ENCODE results near the gene GALK2. TPM values are rescaled to one million over a fixed set of nuclear protein-coding genes. Genes with fewer than 3 reads are reported as not detected.
"Not testable (repeated sequence)": the region's sequence is repeated elsewhere in the genome, so short reads cannot be mapped to it uniquely, and the experiment has no call there.

The GALK2 gene
- total and polyA plus RNA-seq, 8 donors = 23.1 to 43.1 (median 25.1) TPM

DNA sequence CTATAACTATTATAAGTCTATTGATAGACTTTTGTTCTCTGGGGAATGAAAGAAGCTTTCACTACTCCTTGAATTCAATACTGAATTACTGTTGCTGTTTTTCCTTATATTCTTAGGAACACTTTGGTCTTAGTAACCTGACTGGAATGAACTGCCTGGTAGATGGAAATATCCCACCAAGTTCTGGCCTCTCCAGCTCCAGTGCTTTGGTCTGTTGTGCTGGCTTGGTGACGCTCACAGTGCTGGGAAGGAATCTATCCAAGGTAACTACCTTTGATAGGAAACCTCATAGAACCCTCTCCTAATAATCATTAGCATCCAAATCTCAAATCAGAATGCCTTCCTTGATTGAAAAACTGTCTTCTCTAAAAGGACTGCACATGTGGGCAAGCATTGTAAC lies 69.1 kb downstream of the GALK2 start:
- intact Hi-C loops (cut with DNase I) = loop anchor here in 1 of 2 donors (10.0 kb wide), 1 partner anchor 186 kb away; the partner anchor contains the start of gene FGF7
- no peak overlapping the region for H3K27ac ChIP-seq

DNA sequence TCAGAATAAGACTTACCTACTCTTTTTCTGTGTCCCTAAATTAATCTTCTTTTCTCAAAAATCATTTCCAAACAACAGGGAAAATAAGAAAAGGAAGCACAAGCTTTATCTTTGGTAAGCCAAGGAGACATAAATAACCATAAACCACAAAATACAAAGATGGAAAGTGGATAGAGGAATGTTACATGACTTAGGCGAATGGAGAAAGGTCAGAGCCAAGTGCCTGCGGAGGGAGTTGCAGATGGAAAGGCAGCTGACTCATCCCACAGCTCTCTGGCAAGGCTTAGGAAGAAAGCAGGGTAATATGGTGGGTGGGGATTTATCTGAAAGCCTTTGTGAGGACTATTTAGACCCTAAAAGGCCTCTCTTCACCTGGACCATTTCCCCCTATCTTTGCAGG lies 72.8 kb downstream of the GALK2 start:
- peaks cover 0 to 4% of the 10 kb centered on the region in 2 donors for H3K4me1 ChIP-seq
- TF ChIP-seq, protein P1, sequence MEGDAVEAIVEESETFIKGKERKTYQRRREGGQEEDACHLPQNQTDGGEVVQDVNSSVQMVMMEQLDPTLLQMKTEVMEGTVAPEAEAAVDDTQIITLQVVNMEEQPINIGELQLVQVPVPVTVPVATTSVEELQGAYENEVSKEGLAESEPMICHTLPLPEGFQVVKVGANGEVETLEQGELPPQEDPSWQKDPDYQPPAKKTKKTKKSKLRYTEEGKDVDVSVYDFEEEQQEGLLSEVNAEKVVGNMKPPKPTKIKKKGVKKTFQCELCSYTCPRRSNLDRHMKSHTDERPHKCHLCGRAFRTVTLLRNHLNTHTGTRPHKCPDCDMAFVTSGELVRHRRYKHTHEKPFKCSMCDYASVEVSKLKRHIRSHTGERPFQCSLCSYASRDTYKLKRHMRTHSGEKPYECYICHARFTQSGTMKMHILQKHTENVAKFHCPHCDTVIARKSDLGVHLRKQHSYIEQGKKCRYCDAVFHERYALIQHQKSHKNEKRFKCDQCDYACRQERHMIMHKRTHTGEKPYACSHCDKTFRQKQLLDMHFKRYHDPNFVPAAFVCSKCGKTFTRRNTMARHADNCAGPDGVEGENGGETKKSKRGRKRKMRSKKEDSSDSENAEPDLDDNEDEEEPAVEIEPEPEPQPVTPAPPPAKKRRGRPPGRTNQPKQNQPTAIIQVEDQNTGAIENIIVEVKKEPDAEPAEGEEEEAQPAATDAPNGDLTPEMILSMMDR (IDR thresholded peaks at IDR 0.05) = no peak
- ATAC-seq = peak; percentile 67

More for the DNA sequence above, 69.1 kb downstream of the GALK2 start:
- Histone ChIP-seq H3K4me1 (peaks cover 4 to 13% of the 10 kb centered on the region in 2 donors), H3K4me3 (no peak overlapping the region), H3K27me3 (no peaks in the 10 kb centered on the region), H3K36me3 (peaks cover 0 to 18% of the 10 kb centered on the region in 2 donors), H3K9me3 (no peaks in the 10 kb centered on the region)
- TF ChIP-seq, protein P1 (IDR thresholded peaks at IDR 0.05) = no peak
- DNase-seq (no peak), ATAC-seq (no peak)

DNA sequence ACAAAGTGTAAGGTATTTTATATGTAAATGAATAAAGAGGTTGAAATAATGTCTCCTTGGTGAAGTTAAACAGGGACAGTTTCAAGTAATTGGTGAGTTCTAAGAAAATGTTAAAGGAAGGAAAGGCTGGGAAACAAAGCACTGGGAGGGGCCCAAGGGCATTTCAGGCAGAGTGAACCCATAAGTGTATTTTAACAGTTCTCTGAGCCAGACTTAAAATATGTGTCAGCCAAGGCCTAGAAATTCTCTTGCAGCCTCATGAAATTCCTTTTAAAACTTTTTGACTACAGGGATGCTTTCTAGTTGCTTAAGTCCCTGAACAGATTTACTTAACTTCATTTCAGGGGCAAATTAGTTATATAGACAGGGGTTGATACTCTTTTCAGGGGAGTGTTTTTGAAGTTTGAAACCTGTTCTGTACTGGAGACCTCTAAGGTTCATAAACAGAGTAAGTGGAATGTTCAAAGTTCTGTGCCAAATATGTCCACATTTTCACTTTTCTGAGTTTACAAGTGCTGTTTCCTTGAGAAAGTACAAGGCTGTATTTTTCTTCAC lies 77.6 kb downstream of the GALK2 start:
- Histone ChIP-seq H3K36me3 (peaks cover 0 to 14% of the 10 kb centered on the region in 2 donors), H3K27ac (peak overlapping the region in 1 of 2 donors; percentile 6), H3K9me3 (peaks cover 0 to 6% of the 10 kb centered on the region in 2 donors), H3K27me3 (no peaks in the 10 kb centered on the region), H3K4me1 (peaks cover 0 to 12% of the 10 kb centered on the region in 2 donors), H3K4me3 (no peak overlapping the region)
- ATAC-seq (no peak), DNase-seq (peak in 1 of 4 donors; percentile 24)
- TF ChIP-seq, protein P1 (IDR thresholded peaks at IDR 0.05) = no peak
- intact Hi-C loops (cut with DNase I) = no loop called here

More for the DNA sequence above, 72.8 kb downstream of the GALK2 start:
- Histone ChIP-seq H3K9me3 (no peaks in the 10 kb centered on the region), H3K27ac (peak overlapping the region in 1 of 2 donors; percentile 7), H3K4me3 (no peak overlapping the region), H3K36me3 (peaks cover 0 to 25% of the 10 kb centered on the region in 2 donors), H3K27me3 (no peaks in the 10 kb centered on the region)
- intact Hi-C loops (cut with DNase I) = no loop called here
- peak in 1 of 4 donors; percentile 45 for DNase-seq

DNA sequence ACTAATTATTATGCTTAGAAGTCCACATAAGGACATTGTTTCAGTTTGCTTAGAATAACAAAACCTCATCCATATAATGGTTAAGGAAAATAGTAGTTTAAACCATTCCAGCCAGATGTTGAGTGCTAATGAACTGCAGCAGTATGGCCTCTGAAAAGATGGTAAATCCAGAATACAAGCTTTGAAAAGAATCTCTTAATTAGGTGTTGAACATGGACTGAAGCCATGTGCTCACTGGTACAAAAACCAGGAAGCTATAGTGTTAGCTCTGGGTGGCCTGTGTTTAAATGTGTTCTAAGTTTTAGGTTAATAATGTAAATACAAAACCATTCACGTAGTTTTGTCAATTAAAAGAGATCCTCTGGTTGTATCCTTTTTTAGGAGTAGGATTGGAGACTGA lies 78.2 kb downstream of the GALK2 start:
- no peak overlapping the region for H3K4me3 ChIP-seq
- intact Hi-C loops (cut with DNase I) = no loop called here
- peaks cover 0 to 12% of the 10 kb centered on the region in 2 donors for H3K4me1 ChIP-seq
- H3K27me3 ChIP-seq = no peaks in the 10 kb centered on the region
- H3K9me3 ChIP-seq = peaks cover 0 to 6% of the 10 kb centered on the region in 2 donors
- peaks cover 0 to 8% of the 10 kb centered on the region in 2 donors for H3K36me3 ChIP-seq
- TF ChIP-seq, protein P1 (IDR thresholded peaks at IDR 0.05) = no peak
- no peak for ATAC-seq
- DNase-seq = peak in 2 of 4 donors; percentile 74 to 78
- H3K27ac ChIP-seq = no peak overlapping the region

DNA sequence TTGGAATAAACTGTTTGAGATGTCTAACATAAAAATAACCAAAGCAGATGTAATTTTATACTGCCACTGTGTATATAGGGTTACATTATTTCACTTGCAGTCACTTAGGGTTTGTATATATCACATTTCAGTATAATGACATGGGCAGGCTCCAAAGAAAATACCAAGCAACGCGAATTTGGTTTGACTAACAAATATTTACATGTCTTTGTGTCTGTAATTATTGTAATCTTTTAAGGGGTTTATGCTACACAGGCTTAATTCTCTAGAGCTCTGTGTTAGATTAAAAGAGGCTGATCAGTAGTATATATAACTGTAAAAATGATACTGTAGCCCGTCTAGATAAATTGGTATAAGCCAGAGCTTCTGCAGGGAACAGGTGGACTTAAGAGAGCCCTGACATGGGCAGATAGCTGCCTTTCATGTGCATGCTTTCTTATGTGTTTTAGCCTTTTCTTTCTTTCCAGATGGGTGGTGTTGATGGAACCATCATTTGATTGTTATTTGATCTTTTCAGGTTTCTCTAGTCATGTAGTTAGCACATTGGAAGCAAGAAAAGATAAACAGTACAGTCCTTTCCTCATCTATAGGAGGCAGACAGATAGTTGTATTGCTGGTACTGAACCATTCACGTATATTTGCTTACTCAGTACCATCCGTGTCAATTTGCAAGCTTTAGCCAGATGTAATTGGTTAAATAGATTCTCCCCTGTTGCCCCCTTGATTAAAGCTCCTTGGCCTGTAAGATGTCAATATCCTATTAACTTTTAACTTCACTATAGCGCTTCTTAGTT lies 86.1 kb downstream of the GALK2 start:
- H3K4me3 ChIP-seq = no peak overlapping the region
- H3K4me1 ChIP-seq = no peaks in the 10 kb centered on the region
- peaks cover 0 to 2% of the 10 kb centered on the region in 2 donors for H3K9me3 ChIP-seq
- H3K27me3 ChIP-seq = no peaks in the 10 kb centered on the region
- DNase-seq (peak in 2 of 4 donors; percentile 44 to 51), ATAC-seq (no peak)
- H3K36me3 ChIP-seq = no peaks in the 10 kb centered on the region
- TF ChIP-seq, protein P1 (IDR thresholded peaks at IDR 0.05) = no peak
- no peak overlapping the region for H3K27ac ChIP-seq
- intact Hi-C loops (cut with DNase I) = no loop called here

DNA sequence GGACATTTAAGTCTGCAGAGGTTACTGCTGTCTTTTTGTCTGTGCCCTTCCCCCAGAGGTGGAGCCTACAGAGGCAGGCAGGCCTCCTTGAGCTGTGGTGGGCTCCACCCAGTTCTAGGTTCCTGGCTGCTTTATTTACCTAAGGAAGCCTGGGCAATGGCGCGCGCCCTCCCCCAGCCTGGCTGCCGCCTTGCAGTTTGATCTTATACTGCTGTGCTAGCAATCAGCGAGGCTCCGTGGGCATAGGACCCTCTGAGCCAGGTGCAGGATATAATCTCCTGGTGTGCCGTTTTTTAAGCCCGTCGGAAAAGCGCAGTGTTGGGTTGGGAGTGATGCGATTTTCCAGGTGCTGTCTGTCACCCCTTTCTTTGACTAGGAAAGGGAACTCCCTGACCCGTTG lies 95.1 kb downstream of the GALK2 start:
- H3K27ac ChIP-seq; H3K4me1 ChIP-seq; H3K36me3 ChIP-seq; H3K27me3 ChIP-seq; intact Hi-C loops (cut with DNase I); H3K9me3 ChIP-seq; ATAC-seq; H3K4me3 ChIP-seq: not testable (repeated sequence)
- DNase-seq = peak in 1 of 4 donors; percentile 45

Data from left lung (tissue), 10 donors.